Erythroblast (primary cell): ENCODE data around the gene IL1RAPL2.

Source experiments
- GATA1 ChIP-seq: IDR thresholded peaks from 2 replicates; pipeline ENCODE4 v1.6.1; 2011; ENCODE audit warnings: low read depth, mild to moderate bottlenecking, control low read depth, low read length, moderate library complexity
- POLR2A ChIP-seq: IDR thresholded peaks from 2 replicates; pipeline ENCODE4 v1.6.1; 2011; ENCODE audit warnings: mild to moderate bottlenecking, low read length

DNA sequence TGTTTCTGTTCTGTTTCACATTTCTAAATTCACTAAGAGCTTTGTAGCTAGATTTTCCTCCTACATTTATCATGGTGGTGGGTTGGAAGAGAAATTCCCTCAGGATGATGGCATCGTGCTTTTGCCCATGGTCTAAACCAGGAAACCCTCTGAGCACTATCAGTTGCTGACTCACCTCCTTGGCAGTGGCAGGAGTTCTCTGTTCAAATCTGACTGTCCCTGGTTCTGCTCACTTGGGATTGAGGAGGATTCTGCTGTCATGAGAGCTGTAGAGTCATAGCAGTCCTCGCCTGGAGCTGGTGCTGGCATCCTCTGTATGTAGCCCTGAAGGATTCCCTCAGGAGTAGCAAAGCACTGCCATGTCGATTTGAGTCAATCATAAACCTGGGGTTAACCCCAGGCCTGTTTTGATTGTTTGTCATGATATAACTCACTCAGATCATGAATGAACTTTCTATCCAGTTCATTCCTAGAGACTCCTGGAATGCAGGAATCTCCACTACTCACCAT lies 645.1 kb downstream of the IL1RAPL2 start:
- TF ChIP-seq POLR2A (no peak), GATA1 (no peak)
